GM19023 (cell line): ENCODE data around the gene MYEF2.

ENCODE experiments used
- ATAC-seq: cut with Tn5 transposase; IDR thresholded peaks from one replicate; pipeline ENCODE4 v1.9.1; 2021; ENCODE audit warnings: mild to moderate bottlenecking, moderate library complexity; ENCODE audit not compliant: unreplicated experiment

MYEF2 gene

GRCh38 chr15:48089702-48090101, 88.4 kb downstream of the MYEF2 start:
- no peak for ATAC-seq

- no peak for ATAC-seq
These were observed 90.3 kb downstream of the MYEF2 start for GRCh38 chr15:48087844-48088243.

- no peak for ATAC-seq
These were observed 91.5 kb downstream of the MYEF2 start for GRCh38 chr15:48086576-48086975.

GRCh38 chr15:48086133-48086532, 92.0 kb downstream of the MYEF2 start:
- ATAC-seq: no peak

GRCh38 chr15:48085591-48085930, 92.5 kb downstream of the MYEF2 start:
- no peak for ATAC-seq

GRCh38 chr15:48084759-48085590, 93.1 kb downstream of the MYEF2 start:
- no peak for ATAC-seq
